Fibroblast of mammary gland (primary cell): ENCODE data around the gene SWI5.
A peak's percentile ranks its signal among the peaks of the same experiment; 100 is the strongest.
"Not testable (repeated sequence)": the region's sequence is repeated elsewhere in the genome, so short reads cannot be mapped to it uniquely, and the experiment has no call there.

Experiments used
- DNase-seq: peaks from one replicate; pipeline ENCODE4 v3.0.0-alpha.2; 2010; ENCODE audit warnings: low read depth
- H3K4me3 ChIP-seq: 2 replicates; pipeline ENCODE4 v1.5.1; 2011; ENCODE audit warnings: low read depth, mild to moderate bottlenecking, low read length, moderate library complexity; ENCODE audit not compliant: control insufficient read depth
- CTCF ChIP-seq: conservative IDR thresholded peaks from 2 replicates; pipeline ENCODE4 v1.5.1; 2011; ENCODE audit warnings: low read depth, low read length, inconsistent platforms; ENCODE audit not compliant: control insufficient read depth, insufficient read depth

Gene SWI5

GRCh38 chr9:128276574-128277270, 646 bp downstream of the SWI5 start:
- peak; percentile 49 for DNase-seq

GRCh38 chr9:128279088-128280073, 3.3 kb downstream of the SWI5 start:
- DNase-seq = peak; percentile 21
- not testable (repeated sequence) for H3K4me3 ChIP-seq

More at GRCh38 chr9:128276574-128277270, 646 bp downstream of the SWI5 start:
- no peak for TF ChIP-seq CTCF
- peak overlapping the region; percentile 92 for H3K4me3 ChIP-seq

- H3K4me3 ChIP-seq = no peak overlapping the region
- no peak for DNase-seq
- no peak for TF ChIP-seq CTCF
Measured at GRCh38 chr9:128280084-128280622, 4.1 kb downstream of the SWI5 start.

- TF ChIP-seq CTCF = no peak
- DNase-seq = peak; percentile 74
- no peak overlapping the region for H3K4me3 ChIP-seq
Measured at GRCh38 chr9:128282500-128282899, 6.4 kb downstream of the SWI5 start.

- H3K4me3 ChIP-seq = no peak overlapping the region
- DNase-seq = no peak
- no peak for TF ChIP-seq CTCF
Measured at GRCh38 chr9:128285033-128285784, 9.1 kb downstream of the SWI5 start.

- H3K4me3 ChIP-seq = no peak overlapping the region
- TF ChIP-seq CTCF = no peak
- DNase-seq = peak; percentile 27
Measured at GRCh38 chr9:128286440-128286839, 10.4 kb downstream of the SWI5 start.
